ENCODE data around the gene GPR135.

GRCh38 chr14:59438195-59438647 is 27.0 kb downstream of the GPR135 start:
- TF ChIP-seq POLR2AphosphoS5 (IDR thresholded peaks at IDR 0.05) (no peak), CTCF (IDR thresholded peaks at IDR 0.05) (no peak)
